Right lobe of liver (tissue), 4 donors: Measurements from ENCODE around the gene SERPINB1.

Experiments used
- POLR2A ChIP-seq: fragments of 450-650 bp; IDR thresholded peaks from one replicate; pipeline ENCODE4 v1.6.1; 2017; ENCODE audit warnings: antibody characterized with exemption, mild to moderate bottlenecking
- TF ChIP-seq, protein P1 (sequence below), 4 donors: fragments of 200-600 bp in 3 of 4; fragments of 450-650 bp in 1 of 4; IDR thresholded peaks; one replicate each; pipeline versions ENCODE4 v1.5.1 to v1.8.0; 2016 to 2022; ENCODE audit warnings: antibody characterized with exemption in 4 of 4, mild to moderate bottlenecking in 2 of 4
- donor health status: DM: no; HTN: no; CAD: no.
- donor health status: DM: no; HTN: no; CAD: no.
- donor health status: DM: no; HTN: yes; CAD: no.

- TF ChIP-seq POLR2A = no peak
- TF ChIP-seq, protein P1, sequence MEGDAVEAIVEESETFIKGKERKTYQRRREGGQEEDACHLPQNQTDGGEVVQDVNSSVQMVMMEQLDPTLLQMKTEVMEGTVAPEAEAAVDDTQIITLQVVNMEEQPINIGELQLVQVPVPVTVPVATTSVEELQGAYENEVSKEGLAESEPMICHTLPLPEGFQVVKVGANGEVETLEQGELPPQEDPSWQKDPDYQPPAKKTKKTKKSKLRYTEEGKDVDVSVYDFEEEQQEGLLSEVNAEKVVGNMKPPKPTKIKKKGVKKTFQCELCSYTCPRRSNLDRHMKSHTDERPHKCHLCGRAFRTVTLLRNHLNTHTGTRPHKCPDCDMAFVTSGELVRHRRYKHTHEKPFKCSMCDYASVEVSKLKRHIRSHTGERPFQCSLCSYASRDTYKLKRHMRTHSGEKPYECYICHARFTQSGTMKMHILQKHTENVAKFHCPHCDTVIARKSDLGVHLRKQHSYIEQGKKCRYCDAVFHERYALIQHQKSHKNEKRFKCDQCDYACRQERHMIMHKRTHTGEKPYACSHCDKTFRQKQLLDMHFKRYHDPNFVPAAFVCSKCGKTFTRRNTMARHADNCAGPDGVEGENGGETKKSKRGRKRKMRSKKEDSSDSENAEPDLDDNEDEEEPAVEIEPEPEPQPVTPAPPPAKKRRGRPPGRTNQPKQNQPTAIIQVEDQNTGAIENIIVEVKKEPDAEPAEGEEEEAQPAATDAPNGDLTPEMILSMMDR (IDR thresholded peaks at IDR 0.05) = no peak
These were observed 36.6 kb downstream of the SERPINB1 start for GRCh38 chr6:2805031-2805430.
